CD14-positive monocyte (primary cell): ENCODE data around the gene LNP1. TPM values are rescaled to one million over a fixed set of nuclear protein-coding genes. Genes with fewer than 3 reads are reported as not detected.

Source experiments
- DNase-seq, 3 donors: peaks; one replicate each; pipeline ENCODE4 v3.0.0-alpha.2; 2011 to 2022
- H2AFZ ChIP-seq: 2 replicates; pipeline ENCODE4 v1.6.0; 2012; ENCODE audit warnings: mild to moderate bottlenecking, low read depth, low read length, inconsistent platforms; ENCODE audit not compliant: insufficient read depth, poor library complexity, severe bottlenecking
- H3K27ac ChIP-seq, 2 donors: 1 replicate in 1 of 2; 2 replicates in 1 of 2; pipeline ENCODE4 v1.5.1; 2012 to 2013; ENCODE audit warnings: low read length in 2 of 2, control low read depth in 1 of 2, inconsistent platforms in 1 of 2, low read depth in 1 of 2, mild to moderate bottlenecking in 1 of 2
- H3K27me3 ChIP-seq, 2 donors: one replicate each; pipeline versions ENCODE4 v1.6.0 to v1.6.1; 2011 to 2013; ENCODE audit warnings: low read length in 2 of 2; ENCODE audit not compliant: control insufficient read depth in 2 of 2, insufficient read depth in 2 of 2
- H3K36me3 ChIP-seq, 2 donors: replicated peaks in 1 of 2; 1 replicate in 1 of 2; 2 replicates in 1 of 2; pipeline versions ENCODE4 v1.5.1 to v1.6.1; 2012 to 2013; ENCODE audit warnings: low read length in 2 of 2, control low read depth in 1 of 2, inconsistent platforms in 1 of 2, mild to moderate bottlenecking in 1 of 2; ENCODE audit not compliant: insufficient read depth in 2 of 2, control insufficient read depth in 1 of 2
- H3K4me1 ChIP-seq, 2 donors: 1 replicate in 1 of 2; 2 replicates in 1 of 2; pipeline versions ENCODE4 v1.5.1 to v1.6.1; 2012 to 2013; ENCODE audit warnings: low read length in 2 of 2, control low read depth in 1 of 2, inconsistent platforms in 1 of 2, mild to moderate bottlenecking in 1 of 2, moderate library complexity in 1 of 2; ENCODE audit not compliant: insufficient read depth in 2 of 2, control insufficient read depth in 1 of 2
- H3K4me2 ChIP-seq: replicated peaks from 2 replicates; pipeline ENCODE3; 2012; ENCODE audit warnings: low read length, moderate library complexity, mild to moderate bottlenecking; ENCODE audit not compliant: poor library complexity, severe bottlenecking; ENCODE audit errors: extremely low read depth
- H3K4me3 ChIP-seq, 3 experiments: fragments of 200-600 bp in 1 of 3; sonication (generic) in 1 of 3; replicated peaks in 1 of 3; 1 replicate in 2 of 3; 2 replicates in 1 of 3; pipeline ENCODE4 v1.5.1; 2011 to 2013; ENCODE audit warnings: low read length in 3 of 3, mild to moderate bottlenecking in 3 of 3, control low read depth in 2 of 3, low read depth in 2 of 3, inconsistent platforms in 1 of 3, moderate library complexity in 1 of 3
- H3K79me2 ChIP-seq: 2 replicates; pipeline ENCODE4 v1.6.0; 2012; ENCODE audit warnings: mild to moderate bottlenecking, control low read depth, inconsistent platforms, low read length, moderate library complexity; ENCODE audit not compliant: insufficient read depth
- H3K9ac ChIP-seq: 2 replicates; pipeline ENCODE4 v1.6.0; 2017; ENCODE audit warnings: low read length, mild to moderate bottlenecking; ENCODE audit not compliant: insufficient read depth, poor library complexity, severe bottlenecking
- H3K9me3 ChIP-seq, 2 donors: replicated peaks in 1 of 2; 1 replicate in 1 of 2; 2 replicates in 1 of 2; pipeline versions ENCODE4 v1.5.1 to v1.6.1; 2012 to 2013; ENCODE audit warnings: low read length in 2 of 2, control low read depth in 1 of 2; ENCODE audit not compliant: control insufficient read depth in 1 of 2, insufficient read depth in 1 of 2
- H4K20me1 ChIP-seq: 2 replicates; pipeline ENCODE4 v1.6.0; 2012; ENCODE audit warnings: mild to moderate bottlenecking, low read length, control low read depth, moderate library complexity; ENCODE audit not compliant: insufficient read depth
- H3K27ac Mint-ChIP-seq, 7 donors: one replicate each; pipeline ENCODE4 v1.8.0; 2020; ENCODE audit warnings: mild to moderate bottlenecking in 7 of 7, mixed read lengths in 7 of 7, moderate library complexity in 6 of 7, inconsistent platforms in 2 of 7
- H3K27me3 Mint-ChIP-seq, 3 donors: one replicate each; pipeline ENCODE4 v1.8.0; 2021 to 2022; ENCODE audit warnings: low read depth in 3 of 3, mild to moderate bottlenecking in 3 of 3, mixed read lengths in 3 of 3, moderate library complexity in 3 of 3, inconsistent platforms in 1 of 3
- H3K36me3 Mint-ChIP-seq, 2 donors: one replicate each; pipeline ENCODE4 v1.8.0; 2020; ENCODE audit warnings: mixed read lengths in 2 of 2, inconsistent platforms in 1 of 2, mild to moderate bottlenecking in 1 of 2
- H3K4me1 Mint-ChIP-seq: one replicate; pipeline ENCODE4 v1.8.0; 2020; ENCODE audit warnings: mild to moderate bottlenecking, mixed read lengths
- H3K4me3 Mint-ChIP-seq, 2 donors: one replicate each; pipeline ENCODE4 v1.8.0; 2020; ENCODE audit warnings: mild to moderate bottlenecking in 2 of 2, mixed read lengths in 2 of 2, moderate library complexity in 1 of 2
- H3K9me3 Mint-ChIP-seq, 7 donors: one replicate each; pipeline ENCODE4 v1.8.0; 2020 to 2022; ENCODE audit warnings: mixed read lengths in 7 of 7, mild to moderate bottlenecking in 6 of 7, moderate library complexity in 6 of 7, inconsistent platforms in 2 of 7
- WGBS: methylation state at CpG from one replicate; pipeline ENCODE4 v1.1.5; 2013; ENCODE audit warnings: missing lambda C conversion rate; ENCODE audit not compliant: insufficient coverage; 5-methylcytosine and 5-hydroxymethylcytosine counted together
- intact Hi-C, 2 donors: fragments of 100-400 bp; cut with micrococcal nuclease; formaldehyde crosslinking; loops; one replicate each; pipeline versions ENCODE4 v1.15.0 to v1.15.1; 2023
- polyA plus RNA-seq, 3 donors: library from polyadenylated mRNA; depleted of rRNA in 1 of 3; unstranded in 2 of 3; stranded (reverse) in 1 of 3; fragments of 300-500 nt in 2 of 3; fragments of >200 nt in 1 of 3; fragmentation: Illumina TruSeq in 2 of 3; gene quantifications; 1 replicate in 2 of 3; 2 replicates in 1 of 3; pipeline ENCODE4 v1.2.3, GENCODE V29; 2012 to 2021
- TF ChIP-seq, protein P1 (sequence below): fragments of 200-600 bp; IDR thresholded peaks from one replicate; pipeline ENCODE4 v1.8.0; 2022; ENCODE audit warnings: antibody characterized with exemption, mild to moderate bottlenecking

LNP1 gene
- polyA plus RNA-seq, 3 donors, result 0.07 to 0.26 (median 0.08) TPM

DNA sequence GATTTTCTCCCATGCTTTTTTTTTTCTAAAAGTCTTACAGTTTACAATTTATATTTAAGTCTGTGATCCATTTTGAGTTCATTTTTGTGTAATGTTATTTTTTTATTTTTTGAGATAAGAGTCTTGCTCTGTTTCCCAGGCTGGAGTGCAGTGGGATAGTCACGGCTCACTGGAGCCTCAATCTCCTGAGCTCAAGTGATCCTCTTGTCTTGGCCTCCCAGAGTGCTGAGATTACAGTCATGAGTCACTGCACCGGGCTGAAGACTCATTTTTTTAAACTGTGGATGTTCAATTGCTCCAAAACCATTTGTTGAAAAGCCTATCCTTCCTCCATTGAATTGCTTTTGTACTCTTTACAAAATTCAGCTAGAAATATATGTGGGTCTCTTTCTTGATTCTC is 19.5 kb downstream of the LNP1 start:
- Histone ChIP-seq H3K27me3 (no peaks in the 10 kb centered on the region), H3K4me3 (no peak overlapping the region), H4K20me1 (no peaks in the 10 kb centered on the region), H3K36me3 (no peaks in the 10 kb centered on the region), H3K4me2 (no peak overlapping the region), H3K9me3 (no peaks in the 10 kb centered on the region), H3K4me1 (peaks cover 21 to 24% of the 10 kb centered on the region in 2 donors), H2AFZ (no peak overlapping the region), H3K27ac (no peak overlapping the region), H3K9ac (no peak overlapping the region), H3K79me2 (no peaks in the 10 kb centered on the region)
- Mint-ChIP-seq H3K4me1 (peaks cover 20% of the 10 kb centered on the region), H3K9me3 (no peaks in the 10 kb centered on the region), H3K27ac (no peak overlapping the region), H3K36me3 (no peaks in the 10 kb centered on the region), H3K4me3 (no peak overlapping the region), H3K27me3 (peaks cover 0 to 4% (median 2%) of the 10 kb centered on the region in 3 donors)
- TF ChIP-seq, protein P1, sequence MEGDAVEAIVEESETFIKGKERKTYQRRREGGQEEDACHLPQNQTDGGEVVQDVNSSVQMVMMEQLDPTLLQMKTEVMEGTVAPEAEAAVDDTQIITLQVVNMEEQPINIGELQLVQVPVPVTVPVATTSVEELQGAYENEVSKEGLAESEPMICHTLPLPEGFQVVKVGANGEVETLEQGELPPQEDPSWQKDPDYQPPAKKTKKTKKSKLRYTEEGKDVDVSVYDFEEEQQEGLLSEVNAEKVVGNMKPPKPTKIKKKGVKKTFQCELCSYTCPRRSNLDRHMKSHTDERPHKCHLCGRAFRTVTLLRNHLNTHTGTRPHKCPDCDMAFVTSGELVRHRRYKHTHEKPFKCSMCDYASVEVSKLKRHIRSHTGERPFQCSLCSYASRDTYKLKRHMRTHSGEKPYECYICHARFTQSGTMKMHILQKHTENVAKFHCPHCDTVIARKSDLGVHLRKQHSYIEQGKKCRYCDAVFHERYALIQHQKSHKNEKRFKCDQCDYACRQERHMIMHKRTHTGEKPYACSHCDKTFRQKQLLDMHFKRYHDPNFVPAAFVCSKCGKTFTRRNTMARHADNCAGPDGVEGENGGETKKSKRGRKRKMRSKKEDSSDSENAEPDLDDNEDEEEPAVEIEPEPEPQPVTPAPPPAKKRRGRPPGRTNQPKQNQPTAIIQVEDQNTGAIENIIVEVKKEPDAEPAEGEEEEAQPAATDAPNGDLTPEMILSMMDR, result no peak
- intact Hi-C loops, result no loop called here
- whole genome bisulfite sequencing, result 85% methylated on average over 2 of the region's 2 CpGs
- no peak for DNase-seq

DNA sequence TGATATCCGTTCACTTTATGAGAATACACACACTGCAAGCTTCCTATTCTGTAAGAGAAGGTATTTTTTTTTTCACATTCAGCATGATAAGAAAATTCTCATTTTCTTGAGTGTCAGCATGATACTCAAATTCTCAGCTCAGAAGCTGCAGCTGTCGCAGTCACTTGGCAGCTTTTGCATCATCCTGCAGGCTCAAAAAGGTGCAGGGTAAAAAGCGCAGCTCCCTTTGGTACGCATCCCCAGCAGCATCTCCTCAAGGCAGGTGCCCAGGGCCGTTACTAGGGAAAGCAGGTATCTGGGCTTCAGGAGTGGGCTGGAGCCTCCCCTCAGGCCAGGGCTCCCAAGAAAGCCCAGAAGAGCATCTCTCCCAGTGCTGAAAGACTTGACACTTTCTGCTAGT is 22.3 kb downstream of the LNP1 start:
- TF ChIP-seq, protein P1, result no peak
- no peaks in the 10 kb centered on the region for H3K36me3 ChIP-seq
- no peak overlapping the region for H2AFZ ChIP-seq
- no peak overlapping the region for H3K4me3 Mint-ChIP-seq
- H3K9me3 ChIP-seq, result no peaks in the 10 kb centered on the region
- peaks cover 15% of the 10 kb centered on the region for H3K4me1 Mint-ChIP-seq
- no peak overlapping the region for H3K9ac ChIP-seq
- H4K20me1 ChIP-seq, result no peaks in the 10 kb centered on the region
- intact Hi-C loops, result no loop called here
- no peaks in the 10 kb centered on the region for H3K9me3 Mint-ChIP-seq
- 100% methylated on average over 4 of the region's 5 CpGs for WGBS
- H3K27ac Mint-ChIP-seq, result no peak overlapping the region
- H3K27ac ChIP-seq, result no peak overlapping the region
- no peak overlapping the region for H3K4me3 ChIP-seq
- H3K79me2 ChIP-seq, result no peaks in the 10 kb centered on the region
- DNase-seq, result no peak
- H3K27me3 ChIP-seq, result no peaks in the 10 kb centered on the region
- no peak overlapping the region for H3K4me2 ChIP-seq
- H3K4me1 ChIP-seq, result peaks cover 15 to 17% of the 10 kb centered on the region in 2 donors
- peaks cover 0 to 4% (median 2%) of the 10 kb centered on the region in 3 donors for H3K27me3 Mint-ChIP-seq
- H3K36me3 Mint-ChIP-seq, result no peaks in the 10 kb centered on the region
